Measurements from ENCODE around the gene ERBB3. TPM values are rescaled to one million over a fixed set of nuclear protein-coding genes. Genes with fewer than 3 reads are reported as not detected.

Gene ERBB3
- total and polyA plus RNA-seq, 2 of the 8 experiments (the other 6 are each of a cell fraction or from before 2014, with no cell fraction given): 33.9 to 52.4 TPM

DNA sequence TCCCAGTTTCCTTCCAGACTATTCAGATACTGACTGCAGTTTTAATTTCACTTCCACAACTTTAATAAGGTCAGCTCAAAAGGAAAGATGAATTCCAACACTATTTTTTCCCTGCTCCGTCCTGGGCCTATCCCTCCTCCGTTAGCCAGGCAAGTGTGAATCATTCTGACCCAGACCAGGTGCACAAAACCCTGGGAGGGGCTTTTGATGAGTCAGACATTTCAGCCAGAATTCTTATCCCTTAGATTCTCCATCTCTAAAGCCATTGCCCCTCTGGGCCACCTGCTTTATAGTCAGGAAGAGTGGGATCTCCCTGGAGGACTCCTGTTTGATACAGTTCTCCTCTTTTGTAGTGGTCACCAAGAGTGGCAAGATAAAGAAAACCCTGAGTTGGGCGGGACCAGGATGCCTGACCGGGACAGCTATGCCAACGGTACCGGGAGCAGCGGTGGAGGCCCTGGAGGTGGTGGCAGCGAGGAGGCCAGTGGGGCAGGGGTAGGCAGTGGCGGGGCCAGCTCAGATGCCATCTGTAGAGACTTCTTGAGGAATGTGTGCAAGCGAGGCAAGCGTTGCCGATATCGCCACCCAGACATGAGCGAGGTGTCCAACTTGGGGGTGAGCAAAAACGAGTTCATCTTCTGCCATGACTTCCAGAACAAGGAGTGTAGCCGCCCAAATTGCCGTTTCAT is 40.3 kb downstream of the ERBB3 start (continued):
- TF ChIP-seq, protein P1, sequence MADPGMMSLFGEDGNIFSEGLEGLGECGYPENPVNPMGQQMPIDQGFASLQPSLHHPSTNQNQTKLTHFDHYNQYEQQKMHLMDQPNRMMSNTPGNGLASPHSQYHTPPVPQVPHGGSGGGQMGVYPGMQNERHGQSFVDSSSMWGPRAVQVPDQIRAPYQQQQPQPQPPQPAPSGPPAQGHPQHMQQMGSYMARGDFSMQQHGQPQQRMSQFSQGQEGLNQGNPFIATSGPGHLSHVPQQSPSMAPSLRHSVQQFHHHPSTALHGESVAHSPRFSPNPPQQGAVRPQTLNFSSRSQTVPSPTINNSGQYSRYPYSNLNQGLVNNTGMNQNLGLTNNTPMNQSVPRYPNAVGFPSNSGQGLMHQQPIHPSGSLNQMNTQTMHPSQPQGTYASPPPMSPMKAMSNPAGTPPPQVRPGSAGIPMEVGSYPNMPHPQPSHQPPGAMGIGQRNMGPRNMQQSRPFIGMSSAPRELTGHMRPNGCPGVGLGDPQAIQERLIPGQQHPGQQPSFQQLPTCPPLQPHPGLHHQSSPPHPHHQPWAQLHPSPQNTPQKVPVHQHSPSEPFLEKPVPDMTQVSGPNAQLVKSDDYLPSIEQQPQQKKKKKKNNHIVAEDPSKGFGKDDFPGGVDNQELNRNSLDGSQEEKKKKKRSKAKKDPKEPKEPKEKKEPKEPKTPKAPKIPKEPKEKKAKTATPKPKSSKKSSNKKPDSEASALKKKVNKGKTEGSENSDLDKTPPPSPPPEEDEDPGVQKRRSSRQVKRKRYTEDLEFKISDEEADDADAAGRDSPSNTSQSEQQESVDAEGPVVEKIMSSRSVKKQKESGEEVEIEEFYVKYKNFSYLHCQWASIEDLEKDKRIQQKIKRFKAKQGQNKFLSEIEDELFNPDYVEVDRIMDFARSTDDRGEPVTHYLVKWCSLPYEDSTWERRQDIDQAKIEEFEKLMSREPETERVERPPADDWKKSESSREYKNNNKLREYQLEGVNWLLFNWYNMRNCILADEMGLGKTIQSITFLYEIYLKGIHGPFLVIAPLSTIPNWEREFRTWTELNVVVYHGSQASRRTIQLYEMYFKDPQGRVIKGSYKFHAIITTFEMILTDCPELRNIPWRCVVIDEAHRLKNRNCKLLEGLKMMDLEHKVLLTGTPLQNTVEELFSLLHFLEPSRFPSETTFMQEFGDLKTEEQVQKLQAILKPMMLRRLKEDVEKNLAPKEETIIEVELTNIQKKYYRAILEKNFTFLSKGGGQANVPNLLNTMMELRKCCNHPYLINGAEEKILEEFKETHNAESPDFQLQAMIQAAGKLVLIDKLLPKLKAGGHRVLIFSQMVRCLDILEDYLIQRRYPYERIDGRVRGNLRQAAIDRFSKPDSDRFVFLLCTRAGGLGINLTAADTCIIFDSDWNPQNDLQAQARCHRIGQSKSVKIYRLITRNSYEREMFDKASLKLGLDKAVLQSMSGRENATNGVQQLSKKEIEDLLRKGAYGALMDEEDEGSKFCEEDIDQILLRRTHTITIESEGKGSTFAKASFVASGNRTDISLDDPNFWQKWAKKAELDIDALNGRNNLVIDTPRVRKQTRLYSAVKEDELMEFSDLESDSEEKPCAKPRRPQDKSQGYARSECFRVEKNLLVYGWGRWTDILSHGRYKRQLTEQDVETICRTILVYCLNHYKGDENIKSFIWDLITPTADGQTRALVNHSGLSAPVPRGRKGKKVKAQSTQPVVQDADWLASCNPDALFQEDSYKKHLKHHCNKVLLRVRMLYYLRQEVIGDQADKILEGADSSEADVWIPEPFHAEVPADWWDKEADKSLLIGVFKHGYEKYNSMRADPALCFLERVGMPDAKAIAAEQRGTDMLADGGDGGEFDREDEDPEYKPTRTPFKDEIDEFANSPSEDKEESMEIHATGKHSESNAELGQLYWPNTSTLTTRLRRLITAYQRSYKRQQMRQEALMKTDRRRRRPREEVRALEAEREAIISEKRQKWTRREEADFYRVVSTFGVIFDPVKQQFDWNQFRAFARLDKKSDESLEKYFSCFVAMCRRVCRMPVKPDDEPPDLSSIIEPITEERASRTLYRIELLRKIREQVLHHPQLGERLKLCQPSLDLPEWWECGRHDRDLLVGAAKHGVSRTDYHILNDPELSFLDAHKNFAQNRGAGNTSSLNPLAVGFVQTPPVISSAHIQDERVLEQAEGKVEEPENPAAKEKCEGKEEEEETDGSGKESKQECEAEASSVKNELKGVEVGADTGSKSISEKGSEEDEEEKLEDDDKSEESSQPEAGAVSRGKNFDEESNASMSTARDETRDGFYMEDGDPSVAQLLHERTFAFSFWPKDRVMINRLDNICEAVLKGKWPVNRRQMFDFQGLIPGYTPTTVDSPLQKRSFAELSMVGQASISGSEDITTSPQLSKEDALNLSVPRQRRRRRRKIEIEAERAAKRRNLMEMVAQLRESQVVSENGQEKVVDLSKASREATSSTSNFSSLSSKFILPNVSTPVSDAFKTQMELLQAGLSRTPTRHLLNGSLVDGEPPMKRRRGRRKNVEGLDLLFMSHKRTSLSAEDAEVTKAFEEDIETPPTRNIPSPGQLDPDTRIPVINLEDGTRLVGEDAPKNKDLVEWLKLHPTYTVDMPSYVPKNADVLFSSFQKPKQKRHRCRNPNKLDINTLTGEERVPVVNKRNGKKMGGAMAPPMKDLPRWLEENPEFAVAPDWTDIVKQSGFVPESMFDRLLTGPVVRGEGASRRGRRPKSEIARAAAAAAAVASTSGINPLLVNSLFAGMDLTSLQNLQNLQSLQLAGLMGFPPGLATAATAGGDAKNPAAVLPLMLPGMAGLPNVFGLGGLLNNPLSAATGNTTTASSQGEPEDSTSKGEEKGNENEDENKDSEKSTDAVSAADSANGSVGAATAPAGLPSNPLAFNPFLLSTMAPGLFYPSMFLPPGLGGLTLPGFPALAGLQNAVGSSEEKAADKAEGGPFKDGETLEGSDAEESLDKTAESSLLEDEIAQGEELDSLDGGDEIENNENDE (IDR thresholded peaks at IDR 0.05; ENCODE audit: insufficient replicate concordance, low read length): no peak
- TF ChIP-seq PHF8 (conservative IDR thresholded peaks at IDR 0.05; ENCODE audit: low read depth, low read length) (no peak), RXRA (IDR thresholded peaks at IDR 0.05; ENCODE audit: insufficient read depth, low read depth, low read length) (no peak), SAP30 (IDR thresholded peaks at IDR 0.05; ENCODE audit: insufficient read depth, insufficient replicate concordance, low read length) (no peak), CHD1 (IDR thresholded peaks at IDR 0.05; ENCODE audit: low read depth, low read length) (no peak), GABPA (IDR thresholded peaks at IDR 0.05; ENCODE audit: borderline replicate concordance, insufficient read depth, low read length) (no peak), HDAC6 (IDR thresholded peaks at IDR 0.05; ENCODE audit: low read depth, low read length) (no peak)

Measured in H1 (cell line).